ENCODE measurements around the gene PTPN11.
"Not testable (repeated sequence)": the region's sequence is repeated elsewhere in the genome, so short reads cannot be mapped to it uniquely, and the experiment has no call there.

The PTPN11 gene

GRCh38 chr12:112413855-112414625 is 4.7 kb upstream of the PTPN11 start:
- Histone ChIP-seq H3K4me3 (ENCODE audit: low read depth, low read length) (no peak overlapping the region), H2BK120ac (ENCODE audit: insufficient read depth, low read length, poor library complexity) (no peak overlapping the region), H2BK5ac (ENCODE audit: low read depth, low read length, poor library complexity) (no peak overlapping the region), H3K79me1 (ENCODE audit: low read length) (peaks cover 9% of the 10 kb centered on the region), H3K9ac (ENCODE audit: low read length) (no peak overlapping the region), H3K4me2 (ENCODE audit: low read length) (no peak overlapping the region), H3K23ac (ENCODE audit: low read length) (no peak overlapping the region), H3K18ac (ENCODE audit: low read length) (no peak overlapping the region), H3K27me3 (ENCODE audit: insufficient read depth, low read length) (no peaks in the 10 kb centered on the region), H3K4ac (ENCODE audit: low read depth, low read length) (no peak overlapping the region), H4K12ac (ENCODE audit: low read depth, low read length) (no peak overlapping the region), H2AK5ac (ENCODE audit: low read length) (no peak overlapping the region), H3K9me3 (ENCODE audit: insufficient read depth, low read depth, low read length) (no peaks in the 10 kb centered on the region), H4K8ac (ENCODE audit: low read depth, low read length) (no peak overlapping the region), H2BK12ac (ENCODE audit: low read length) (no peak overlapping the region), H3K4me1 (ENCODE audit: control insufficient read depth in 1 of 2, insufficient read depth in 2 of 2, low read length in 2 of 2) (peaks cover 0 to 4% of the 10 kb centered on the region in 2 experiments), H3K27ac (ENCODE audit: low read depth, low read length) (no peak overlapping the region), H2AFZ (ENCODE audit: insufficient read depth, low read length, poor library complexity) (no peak overlapping the region), H3K36me3 (ENCODE audit: control insufficient read depth in 1 of 2, insufficient read depth in 2 of 2, low read length in 2 of 2) (no peaks in the 10 kb centered on the region), H4K91ac (ENCODE audit: low read depth, low read length) (no peak overlapping the region), H3K79me2 (ENCODE audit: control insufficient read depth, insufficient read depth, low read length, poor library complexity) (peaks cover 9% of the 10 kb centered on the region), H3K14ac (ENCODE audit: low read length) (no peak overlapping the region)
- DNase-seq: no peak
- no CpG with 5 or more reads among the region's 2 CpGs for WGBS (ENCODE audit: extremely low coverage, insufficient coverage, insufficient read length)

- H3K4me1 ChIP-seq (ENCODE audit: control insufficient read depth in 1 of 2, insufficient read depth in 2 of 2, low read length in 2 of 2); H3K27ac ChIP-seq (ENCODE audit: low read depth, low read length); H4K8ac ChIP-seq (ENCODE audit: low read depth, low read length); H4K91ac ChIP-seq (ENCODE audit: low read depth, low read length); H3K36me3 ChIP-seq (ENCODE audit: control insufficient read depth in 1 of 2, insufficient read depth in 2 of 2, low read length in 2 of 2); H3K4me3 ChIP-seq (ENCODE audit: low read depth, low read length); H3K23ac ChIP-seq (ENCODE audit: low read length); H3K9ac ChIP-seq (ENCODE audit: low read length); H3K18ac ChIP-seq (ENCODE audit: low read length); H2BK5ac ChIP-seq (ENCODE audit: low read depth, low read length, poor library complexity); H3K4me2 ChIP-seq (ENCODE audit: low read length); H3K9me3 ChIP-seq (ENCODE audit: insufficient read depth, low read depth, low read length); H3K27me3 ChIP-seq (ENCODE audit: insufficient read depth, low read length); DNase-seq; H2AFZ ChIP-seq (ENCODE audit: insufficient read depth, low read length, poor library complexity); H2BK120ac ChIP-seq (ENCODE audit: insufficient read depth, low read length, poor library complexity); H2BK12ac ChIP-seq (ENCODE audit: low read length); H4K12ac ChIP-seq (ENCODE audit: low read depth, low read length); H3K14ac ChIP-seq (ENCODE audit: low read length); H3K4ac ChIP-seq (ENCODE audit: low read depth, low read length); H2AK5ac ChIP-seq (ENCODE audit: low read length): not testable (repeated sequence)
- WGBS (ENCODE audit: extremely low coverage, insufficient coverage, insufficient read length): no CpG with 5 or more reads among the region's 4 CpGs
- Histone ChIP-seq H3K79me2 (ENCODE audit: control insufficient read depth, insufficient read depth, low read length, poor library complexity) (peaks cover 11% of the 10 kb centered on the region), H3K79me1 (ENCODE audit: low read length) (peaks cover 11% of the 10 kb centered on the region)
Measured at GRCh38 chr12:112415457-112415856, 3.3 kb upstream of the PTPN11 start.

- peak overlapping the region; percentile 78 for H3K14ac ChIP-seq (ENCODE audit: low read length)
- H2AFZ ChIP-seq (ENCODE audit: insufficient read depth, low read length, poor library complexity): peak overlapping the region; percentile 75
- peak overlapping the region; percentile 35 for H3K4ac ChIP-seq (ENCODE audit: low read depth, low read length)
- peak overlapping the region; percentile 97 for H4K8ac ChIP-seq (ENCODE audit: low read depth, low read length)
- H3K4me3 ChIP-seq (ENCODE audit: low read depth, low read length): peak overlapping the region; percentile 98
- peak overlapping the region; percentile 80 for H4K12ac ChIP-seq (ENCODE audit: low read depth, low read length)
- no CpG with 5 or more reads among the region's 18 CpGs for WGBS (ENCODE audit: extremely low coverage, insufficient coverage, insufficient read length)
- peaks cover 11% of the 10 kb centered on the region for H3K79me1 ChIP-seq (ENCODE audit: low read length)
- peak overlapping the region; percentile 68 for H3K4me2 ChIP-seq (ENCODE audit: low read length)
- H3K36me3 ChIP-seq (ENCODE audit: control insufficient read depth in 1 of 2, insufficient read depth in 2 of 2, low read length in 2 of 2): no peaks in the 10 kb centered on the region
- H3K9me3 ChIP-seq (ENCODE audit: insufficient read depth, low read depth, low read length): no peaks in the 10 kb centered on the region
- no peak overlapping the region for H2BK12ac ChIP-seq (ENCODE audit: low read length)
- H3K4me1 ChIP-seq (ENCODE audit: control insufficient read depth in 1 of 2, insufficient read depth in 2 of 2, low read length in 2 of 2): peaks cover 0 to 4% of the 10 kb centered on the region in 2 experiments
- peak overlapping the region; percentile 94 for H3K27ac ChIP-seq (ENCODE audit: low read depth, low read length)
- peak overlapping the region; percentile 96 for H3K9ac ChIP-seq (ENCODE audit: low read length)
- no peak overlapping the region for H2AK5ac ChIP-seq (ENCODE audit: low read length)
- peak overlapping the region; percentile 72 for H4K91ac ChIP-seq (ENCODE audit: low read depth, low read length)
- DNase-seq: no peak
- peak overlapping the region; percentile 48 for H3K18ac ChIP-seq (ENCODE audit: low read length)
- H3K23ac ChIP-seq (ENCODE audit: low read length): no peak overlapping the region
- peak overlapping the region; percentile 67 for H2BK120ac ChIP-seq (ENCODE audit: insufficient read depth, low read length, poor library complexity)
- no peak overlapping the region for H2BK5ac ChIP-seq (ENCODE audit: low read depth, low read length, poor library complexity)
- no peaks in the 10 kb centered on the region for H3K27me3 ChIP-seq (ENCODE audit: insufficient read depth, low read length)
- H3K79me2 ChIP-seq (ENCODE audit: control insufficient read depth, insufficient read depth, low read length, poor library complexity): peaks cover 14% of the 10 kb centered on the region
Measured at GRCh38 chr12:112418273-112418607, 507 bp upstream of the PTPN11 start.

- WGBS (ENCODE audit: extremely low coverage, insufficient coverage, insufficient read length): no CpG with 5 or more reads among the region's 31 CpGs
- H2AFZ ChIP-seq (ENCODE audit: insufficient read depth, low read length, poor library complexity): peak overlapping the region; percentile 75
Measured at GRCh38 chr12:112419297-112420133, 768 bp downstream of the PTPN11 start.

More at GRCh38 chr12:112419297-112420133, 768 bp downstream of the PTPN11 start:
- Histone ChIP-seq H4K91ac (ENCODE audit: low read depth, low read length) (peak overlapping the region; percentile 88), H4K12ac (ENCODE audit: low read depth, low read length) (peak overlapping the region; percentile 77), H3K36me3 (ENCODE audit: control insufficient read depth in 1 of 2, insufficient read depth in 2 of 2, low read length in 2 of 2) (no peaks in the 10 kb centered on the region), H2BK12ac (ENCODE audit: low read length) (no peak overlapping the region), H2BK5ac (ENCODE audit: low read depth, low read length, poor library complexity) (peak overlapping the region; percentile 97), H3K4ac (ENCODE audit: low read depth, low read length) (peak overlapping the region; percentile 88), H3K27ac (ENCODE audit: low read depth, low read length) (peak overlapping the region; percentile 94), H3K4me1 (ENCODE audit: control insufficient read depth in 1 of 2, insufficient read depth in 2 of 2, low read length in 2 of 2) (peaks cover 0 to 4% of the 10 kb centered on the region in 2 experiments), H3K9me3 (ENCODE audit: insufficient read depth, low read depth, low read length) (no peaks in the 10 kb centered on the region), H2BK120ac (ENCODE audit: insufficient read depth, low read length, poor library complexity) (peak overlapping the region; percentile 85), H2AK5ac (ENCODE audit: low read length) (peak overlapping the region; percentile 63), H3K79me1 (ENCODE audit: low read length) (peaks cover 11% of the 10 kb centered on the region), H3K79me2 (ENCODE audit: control insufficient read depth, insufficient read depth, low read length, poor library complexity) (peaks cover 14% of the 10 kb centered on the region), H4K8ac (ENCODE audit: low read depth, low read length) (peak overlapping the region; percentile 97), H3K4me3 (ENCODE audit: low read depth, low read length) (peak overlapping the region; percentile 98), H3K4me2 (ENCODE audit: low read length) (peak overlapping the region; percentile 64), H3K9ac (ENCODE audit: low read length) (peak overlapping the region; percentile 98), H3K18ac (ENCODE audit: low read length) (peak overlapping the region; percentile 68), H3K14ac (ENCODE audit: low read length) (peak overlapping the region; percentile 87), H3K27me3 (ENCODE audit: insufficient read depth, low read length) (no peaks in the 10 kb centered on the region), H3K23ac (ENCODE audit: low read length) (no peak overlapping the region)
- DNase-seq: peak; percentile 82 to 92

All from trophoblast cell (in vitro differentiated cells and primary cell).